Breast epithelium (tissue), 3 donors: ENCODE measurements around the gene NEO1.

ENCODE experiments used
- POLR2A ChIP-seq: fragments of 450-650 bp; IDR thresholded peaks from one replicate; pipeline ENCODE4 v1.6.1; 2016; ENCODE audit warnings: antibody characterized with exemption, mild to moderate bottlenecking, moderate library complexity
- POLR2AphosphoS5 ChIP-seq, 3 donors: sonication (generic); formaldehyde crosslinking; IDR thresholded peaks; one replicate each; pipeline ENCODE4 v1.6.1; 2017; ENCODE audit warnings: antibody characterized with exemption in 3 of 3
- TF ChIP-seq, protein P1 (sequence below), 3 donors: fragments of 450-650 bp; IDR thresholded peaks; one replicate each; pipeline ENCODE4 v1.5.1; 2016 to 2017; ENCODE audit warnings: antibody characterized with exemption in 3 of 3, mild to moderate bottlenecking in 3 of 3, moderate library complexity in 3 of 3

DNA sequence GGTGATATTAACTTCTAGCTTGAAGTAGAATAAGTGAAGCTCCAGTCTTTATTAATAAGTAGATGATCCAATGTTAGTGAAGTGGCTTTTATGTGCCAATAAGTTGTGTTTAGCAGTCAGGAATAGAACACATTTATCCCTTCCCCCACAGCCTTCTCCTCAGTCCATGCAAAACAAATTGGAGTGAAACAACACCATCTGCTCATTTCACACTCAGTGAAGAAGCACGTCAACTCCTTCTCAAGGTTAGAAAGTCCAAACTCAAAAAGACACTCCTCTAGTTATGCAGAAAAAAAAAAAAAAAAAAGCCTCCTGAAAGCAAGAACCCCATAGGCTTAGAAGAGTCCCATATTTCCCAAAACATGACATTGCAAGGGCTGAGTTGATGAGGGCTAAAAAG, 18.0 kb upstream of the NEO1 start:
- TF ChIP-seq, protein P1, sequence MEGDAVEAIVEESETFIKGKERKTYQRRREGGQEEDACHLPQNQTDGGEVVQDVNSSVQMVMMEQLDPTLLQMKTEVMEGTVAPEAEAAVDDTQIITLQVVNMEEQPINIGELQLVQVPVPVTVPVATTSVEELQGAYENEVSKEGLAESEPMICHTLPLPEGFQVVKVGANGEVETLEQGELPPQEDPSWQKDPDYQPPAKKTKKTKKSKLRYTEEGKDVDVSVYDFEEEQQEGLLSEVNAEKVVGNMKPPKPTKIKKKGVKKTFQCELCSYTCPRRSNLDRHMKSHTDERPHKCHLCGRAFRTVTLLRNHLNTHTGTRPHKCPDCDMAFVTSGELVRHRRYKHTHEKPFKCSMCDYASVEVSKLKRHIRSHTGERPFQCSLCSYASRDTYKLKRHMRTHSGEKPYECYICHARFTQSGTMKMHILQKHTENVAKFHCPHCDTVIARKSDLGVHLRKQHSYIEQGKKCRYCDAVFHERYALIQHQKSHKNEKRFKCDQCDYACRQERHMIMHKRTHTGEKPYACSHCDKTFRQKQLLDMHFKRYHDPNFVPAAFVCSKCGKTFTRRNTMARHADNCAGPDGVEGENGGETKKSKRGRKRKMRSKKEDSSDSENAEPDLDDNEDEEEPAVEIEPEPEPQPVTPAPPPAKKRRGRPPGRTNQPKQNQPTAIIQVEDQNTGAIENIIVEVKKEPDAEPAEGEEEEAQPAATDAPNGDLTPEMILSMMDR (IDR thresholded peaks at IDR 0.05) = no peak
- no peak for TF ChIP-seq POLR2AphosphoS5 (IDR thresholded peaks at IDR 0.05)
- TF ChIP-seq POLR2A = no peak
